ENCODE measurements around the gene UBAP1.
"Not testable (repeated sequence)": the region's sequence is repeated elsewhere in the genome, so short reads cannot be mapped to it uniquely, and the experiment has no call there.

UBAP1 gene

DNA sequence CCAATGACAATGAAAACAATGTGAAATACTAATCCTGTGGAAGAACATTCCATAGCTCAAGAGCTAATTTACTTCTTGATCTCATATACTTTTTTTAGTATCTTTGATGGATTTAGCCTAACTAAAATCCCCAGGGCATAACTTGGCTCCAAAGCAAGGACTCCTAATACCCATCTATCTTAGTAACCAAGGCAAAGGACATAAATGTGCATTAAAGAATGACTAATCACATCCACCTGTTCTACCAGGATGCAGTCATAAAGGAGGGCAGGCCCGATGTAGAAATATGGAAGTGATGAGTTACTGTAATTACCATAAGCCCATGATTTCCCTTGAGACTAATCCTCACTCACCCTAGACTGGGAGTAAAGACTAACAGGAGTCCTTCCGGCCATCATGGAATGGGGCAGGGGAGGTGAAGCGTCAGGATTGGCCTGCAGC, 93.3 kb downstream of the UBAP1 start:
- DNase-seq = no peak

- DNase-seq = not testable (repeated sequence)
Observed at GRCh38 chr9:34273588-34273987, 94.7 kb downstream of the UBAP1 start.

DNA sequence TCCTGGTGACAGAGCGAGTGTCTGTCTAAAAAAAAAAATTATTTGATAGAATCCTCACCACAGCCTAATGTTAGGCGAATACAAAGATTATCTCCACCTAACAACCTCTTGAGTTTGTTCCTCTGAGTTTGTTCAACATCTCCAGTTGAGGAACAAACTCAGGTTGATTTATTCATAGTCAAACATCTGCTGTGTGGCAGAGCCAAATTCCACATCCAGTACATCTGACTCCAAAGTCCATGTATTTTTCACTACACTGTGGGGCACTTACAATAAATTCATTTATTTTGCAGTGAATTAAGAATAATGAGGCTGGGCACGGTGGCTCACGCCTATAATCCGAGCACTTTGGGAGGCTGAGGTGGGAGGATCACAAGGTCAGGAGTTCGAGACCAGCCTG, 97.0 kb downstream of the UBAP1 start:
- no peak for DNase-seq

DNA sequence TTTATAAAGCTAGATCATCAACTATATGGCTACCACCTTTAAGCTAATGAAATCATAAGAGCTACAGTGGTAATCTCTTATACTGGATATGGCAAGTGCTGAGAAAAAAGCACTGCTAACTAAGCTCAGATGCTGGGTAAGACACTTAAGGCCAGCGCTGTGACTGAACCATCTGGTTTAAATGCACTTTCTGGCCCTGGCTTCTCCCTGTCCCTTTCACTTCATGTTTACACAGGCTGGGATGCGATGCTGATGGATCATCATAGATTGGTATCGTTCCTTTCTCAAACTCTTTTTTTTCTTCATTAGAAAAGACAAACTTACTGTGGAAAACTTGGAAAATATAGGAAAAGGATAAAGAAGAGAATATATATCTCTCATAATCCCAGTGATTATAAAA, 97.9 kb downstream of the UBAP1 start:
- DNase-seq = no peak

GRCh38 chr9:34279411-34279810, 100.6 kb downstream of the UBAP1 start:
- DNase-seq = no peak

GRCh38 chr9:34282096-34282495, 103.3 kb downstream of the UBAP1 start:
- DNase-seq = no peak

GRCh38 chr9:34289159-34289558, 110.3 kb downstream of the UBAP1 start:
- DNase-seq = no peak

DNA sequence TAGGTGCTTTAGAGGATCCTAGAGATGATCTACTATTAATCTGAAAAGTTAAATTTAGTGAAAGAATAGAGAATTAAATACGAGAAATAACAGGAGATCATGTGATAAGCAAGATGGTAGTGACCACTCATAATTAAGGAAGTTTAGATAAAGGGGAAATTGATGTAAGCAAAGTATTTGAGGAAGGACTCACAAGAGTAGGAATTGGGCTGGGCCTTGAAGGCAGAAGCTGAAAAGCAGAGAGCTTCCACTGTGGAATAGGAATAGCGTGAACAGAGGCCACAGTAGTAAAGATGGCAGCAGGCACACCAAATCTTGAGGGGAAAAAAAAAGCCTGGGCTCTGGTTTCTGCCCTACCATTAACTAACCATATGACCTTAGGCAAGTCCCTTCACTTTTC, 112.2 kb downstream of the UBAP1 start:
- DNase-seq = no peak

DNA sequence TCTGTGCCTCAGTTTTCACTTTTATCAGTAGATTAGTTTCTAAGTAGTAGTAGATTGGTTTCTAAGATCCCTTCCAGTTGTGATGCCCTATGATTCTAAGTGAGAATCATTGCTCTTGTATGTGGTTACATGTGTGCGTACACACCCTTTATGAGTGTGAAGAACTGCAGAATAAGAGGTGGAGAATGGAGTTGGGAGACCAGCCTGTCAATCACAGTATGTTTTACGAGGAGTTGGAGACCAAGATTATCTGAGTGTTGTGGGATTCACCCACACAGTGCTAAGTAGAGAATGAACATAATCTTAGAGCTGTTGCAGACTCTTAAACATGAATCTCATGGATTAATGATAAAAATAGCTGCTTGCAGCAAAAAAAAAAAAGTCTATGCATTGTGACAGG, 112.6 kb downstream of the UBAP1 start:
- DNase-seq = no peak

- no peak for DNase-seq
Observed at GRCh38 chr9:34292552-34292951, 113.7 kb downstream of the UBAP1 start.

DNA sequence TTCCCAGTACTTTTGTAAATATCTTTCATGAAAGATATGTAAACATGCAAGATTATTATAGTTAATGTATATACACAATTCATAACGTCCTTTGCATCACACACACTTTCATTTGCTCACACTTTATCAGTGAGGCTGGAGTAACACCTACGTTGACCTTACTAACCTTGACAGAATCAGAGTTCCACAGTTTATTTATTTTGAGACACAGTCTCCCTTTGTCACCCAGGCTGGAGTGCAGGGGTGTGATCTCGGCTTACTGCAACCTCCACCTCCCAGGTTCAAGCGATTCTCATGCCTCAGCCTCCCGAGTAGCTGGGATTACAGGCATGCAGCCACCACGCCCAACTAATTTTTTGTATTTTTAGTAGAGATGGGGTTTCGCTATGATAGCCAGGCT, 122.2 kb downstream of the UBAP1 start:
- not testable (repeated sequence) for DNase-seq
